Osteoblast (primary cell): ENCODE results near the gene VCL. TPM values are rescaled to one million over a fixed set of nuclear protein-coding genes. Genes with fewer than 3 reads are reported as not detected.
"Not testable (repeated sequence)": the region's sequence is repeated elsewhere in the genome, so short reads cannot be mapped to it uniquely, and the experiment has no call there.

ENCODE experiments used
- DNase-seq: peaks from one replicate; pipeline ENCODE4 v3.0.0; 2011; ENCODE audit warnings: low spot score, mixed read lengths; ENCODE audit not compliant: insufficient read length; ENCODE audit errors: missing footprints
- H2AFZ ChIP-seq: 2 replicates; pipeline ENCODE4 v1.6.0; 2011; ENCODE audit warnings: mild to moderate bottlenecking, low read length
- H3K27ac ChIP-seq: 2 replicates; pipeline ENCODE4 v1.5.1; 2011; ENCODE audit warnings: mild to moderate bottlenecking, low read depth, low read length, moderate library complexity
- H3K27me3 ChIP-seq: 2 replicates; pipeline ENCODE4 v1.6.0; 2012; ENCODE audit warnings: mild to moderate bottlenecking, control low read depth, inconsistent platforms, low read length, moderate library complexity; ENCODE audit not compliant: insufficient read depth
- H3K36me3 ChIP-seq: 2 replicates; pipeline ENCODE4 v1.5.1; 2011; ENCODE audit warnings: mild to moderate bottlenecking, low read length, control low read depth, moderate library complexity; ENCODE audit not compliant: insufficient read depth
- H3K4me1 ChIP-seq: 2 replicates; pipeline ENCODE4 v1.5.1; 2011; ENCODE audit warnings: mild to moderate bottlenecking, low read length, control low read depth, moderate library complexity; ENCODE audit not compliant: insufficient read depth
- H3K4me2 ChIP-seq: 2 replicates; pipeline ENCODE4 v1.6.0; 2011; ENCODE audit warnings: mild to moderate bottlenecking, low read length; ENCODE audit not compliant: insufficient read depth
- H3K4me3 ChIP-seq: fragments of 200-600 bp; sonication (generic); 3 replicates; pipeline ENCODE4 v1.5.1; 2012; ENCODE audit warnings: mild to moderate bottlenecking, low read length, inconsistent platforms; ENCODE audit not compliant: insufficient read depth
- H3K79me2 ChIP-seq: 2 replicates; pipeline ENCODE4 v1.6.0; 2012; ENCODE audit warnings: mild to moderate bottlenecking, low read length, control low read depth, inconsistent platforms; ENCODE audit not compliant: insufficient read depth
- H3K9me3 ChIP-seq: 2 replicates; pipeline ENCODE4 v1.5.1; 2011; ENCODE audit warnings: low read depth, low read length, control low read depth
- H4K20me1 ChIP-seq: 2 replicates; pipeline ENCODE4 v1.6.0; 2012; ENCODE audit warnings: mild to moderate bottlenecking, low read length, control low read depth; ENCODE audit not compliant: insufficient read depth
- total RNA-seq: library from RNA; depleted of rRNA; stranded (reverse); fragments of >200 nt; gene quantifications from 2 replicates; pipeline ENCODE4 v1.2.3, GENCODE V29; 2012
- TF ChIP-seq, protein P1 (sequence below): IDR thresholded peaks from 2 replicates; pipeline ENCODE4 v1.5.1; 2011; ENCODE audit warnings: mild to moderate bottlenecking, low read depth, low read length, moderate library complexity; ENCODE audit errors: extremely low read depth

VCL gene
- total RNA-seq, 1 donor: 201 TPM

- no peak overlapping the region for H3K4me3 ChIP-seq
- H3K27me3 ChIP-seq: no peaks in the 10 kb centered on the region
- no peak for DNase-seq
- no peaks in the 10 kb centered on the region for H3K9me3 ChIP-seq
- no peak overlapping the region for H3K4me2 ChIP-seq
- peaks cover 92% of the 10 kb centered on the region for H3K79me2 ChIP-seq
- H3K36me3 ChIP-seq: peaks cover 3% of the 10 kb centered on the region
- no peak overlapping the region for H2AFZ ChIP-seq
- H4K20me1 ChIP-seq: peaks cover 90% of the 10 kb centered on the region
- H3K27ac ChIP-seq: no peak overlapping the region
- peaks cover 72% of the 10 kb centered on the region for H3K4me1 ChIP-seq
- TF ChIP-seq, protein P1, sequence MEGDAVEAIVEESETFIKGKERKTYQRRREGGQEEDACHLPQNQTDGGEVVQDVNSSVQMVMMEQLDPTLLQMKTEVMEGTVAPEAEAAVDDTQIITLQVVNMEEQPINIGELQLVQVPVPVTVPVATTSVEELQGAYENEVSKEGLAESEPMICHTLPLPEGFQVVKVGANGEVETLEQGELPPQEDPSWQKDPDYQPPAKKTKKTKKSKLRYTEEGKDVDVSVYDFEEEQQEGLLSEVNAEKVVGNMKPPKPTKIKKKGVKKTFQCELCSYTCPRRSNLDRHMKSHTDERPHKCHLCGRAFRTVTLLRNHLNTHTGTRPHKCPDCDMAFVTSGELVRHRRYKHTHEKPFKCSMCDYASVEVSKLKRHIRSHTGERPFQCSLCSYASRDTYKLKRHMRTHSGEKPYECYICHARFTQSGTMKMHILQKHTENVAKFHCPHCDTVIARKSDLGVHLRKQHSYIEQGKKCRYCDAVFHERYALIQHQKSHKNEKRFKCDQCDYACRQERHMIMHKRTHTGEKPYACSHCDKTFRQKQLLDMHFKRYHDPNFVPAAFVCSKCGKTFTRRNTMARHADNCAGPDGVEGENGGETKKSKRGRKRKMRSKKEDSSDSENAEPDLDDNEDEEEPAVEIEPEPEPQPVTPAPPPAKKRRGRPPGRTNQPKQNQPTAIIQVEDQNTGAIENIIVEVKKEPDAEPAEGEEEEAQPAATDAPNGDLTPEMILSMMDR: no peak
Measured at GRCh38 chr10:74025380-74025978, 27.6 kb downstream of the VCL start.

DNA sequence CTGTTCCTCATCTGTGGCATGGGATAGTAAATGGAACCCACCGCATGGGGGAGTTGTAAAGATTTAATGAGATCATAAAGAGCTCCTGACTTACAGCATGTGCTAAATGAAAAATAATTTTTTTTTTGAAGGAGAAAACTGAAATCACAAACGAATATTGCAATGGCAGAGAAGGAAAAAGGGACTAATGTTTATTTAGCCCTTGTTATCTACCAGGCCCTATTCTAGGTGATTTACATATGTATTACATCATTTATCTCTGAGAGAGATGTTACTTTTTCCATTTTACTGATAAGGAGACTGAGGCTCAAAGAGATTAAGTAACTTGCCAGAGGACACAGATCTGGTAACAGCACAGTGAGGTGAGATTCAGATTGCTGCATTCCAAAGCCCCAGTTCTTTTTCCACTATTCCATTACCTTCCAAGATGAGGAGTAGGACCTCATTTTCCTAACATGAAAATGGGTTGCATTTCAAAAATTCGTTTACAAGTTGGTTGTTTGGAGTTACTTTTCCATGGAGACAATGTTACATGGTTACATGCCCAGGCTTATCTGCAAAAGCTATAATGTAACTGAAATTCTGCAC is 28.6 kb downstream of the VCL start:
- TF ChIP-seq, protein P1: no peak
- no peaks in the 10 kb centered on the region for H3K9me3 ChIP-seq
- peaks cover 91% of the 10 kb centered on the region for H4K20me1 ChIP-seq
- peaks cover 92% of the 10 kb centered on the region for H3K79me2 ChIP-seq
- peak overlapping the region; percentile 56 for H3K27ac ChIP-seq
- peaks cover 7% of the 10 kb centered on the region for H3K36me3 ChIP-seq
- H3K27me3 ChIP-seq: no peaks in the 10 kb centered on the region
- no peak for DNase-seq
- no peak overlapping the region for H2AFZ ChIP-seq
- H3K4me2 ChIP-seq: peak overlapping the region; percentile 13
- H3K4me3 ChIP-seq: no peak overlapping the region
- peaks cover 63% of the 10 kb centered on the region for H3K4me1 ChIP-seq

- H3K36me3 ChIP-seq: peaks cover 7% of the 10 kb centered on the region
- H4K20me1 ChIP-seq: peaks cover 81% of the 10 kb centered on the region
- DNase-seq: peak; percentile 18
- no peak overlapping the region for H3K4me2 ChIP-seq
- TF ChIP-seq, protein P1: no peak
- no peaks in the 10 kb centered on the region for H3K27me3 ChIP-seq
- no peak overlapping the region for H2AFZ ChIP-seq
- peaks cover 56% of the 10 kb centered on the region for H3K4me1 ChIP-seq
- no peak overlapping the region for H3K4me3 ChIP-seq
- peak overlapping the region; percentile 56 for H3K27ac ChIP-seq
- H3K79me2 ChIP-seq: peaks cover 90% of the 10 kb centered on the region
- H3K9me3 ChIP-seq: no peaks in the 10 kb centered on the region
Measured at GRCh38 chr10:74027702-74028101, 29.8 kb downstream of the VCL start.

DNA sequence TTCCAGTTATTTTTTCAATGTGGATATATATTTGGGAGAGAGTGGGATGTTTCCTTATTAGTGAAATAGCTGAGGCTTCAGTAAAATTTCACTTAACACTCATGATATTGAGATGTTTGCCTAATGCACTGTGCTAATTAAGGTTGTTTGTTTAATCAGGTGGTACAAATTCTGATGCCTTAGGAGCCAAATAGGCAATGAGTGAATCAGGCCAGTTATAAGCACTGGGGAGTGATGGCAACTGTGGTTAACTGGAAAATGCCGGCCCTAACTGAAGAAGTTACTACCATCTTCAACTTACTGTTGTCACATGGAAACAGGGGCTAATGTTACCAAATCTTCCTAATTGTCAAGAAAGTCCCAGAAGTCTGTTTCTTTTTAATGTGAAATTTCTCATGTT is 32.0 kb downstream of the VCL start:
- H3K4me3 ChIP-seq: no peak overlapping the region
- H2AFZ ChIP-seq: no peak overlapping the region
- H4K20me1 ChIP-seq: peaks cover 82% of the 10 kb centered on the region
- no peaks in the 10 kb centered on the region for H3K9me3 ChIP-seq
- H3K27me3 ChIP-seq: no peaks in the 10 kb centered on the region
- no peak overlapping the region for H3K4me2 ChIP-seq
- TF ChIP-seq, protein P1: no peak
- peaks cover 90% of the 10 kb centered on the region for H3K79me2 ChIP-seq
- H3K27ac ChIP-seq: peak overlapping the region; percentile 14
- DNase-seq: no peak
- peaks cover 45% of the 10 kb centered on the region for H3K4me1 ChIP-seq
- H3K36me3 ChIP-seq: peaks cover 3% of the 10 kb centered on the region

- not testable (repeated sequence) for H3K4me3 ChIP-seq, H3K27ac ChIP-seq, DNase-seq, H2AFZ ChIP-seq, H3K4me2 ChIP-seq, H3K27me3 ChIP-seq, H3K9me3 ChIP-seq
- H3K36me3 ChIP-seq: peaks cover 11% of the 10 kb centered on the region
- H4K20me1 ChIP-seq: peaks cover 72% of the 10 kb centered on the region
- H3K79me2 ChIP-seq: peaks cover 87% of the 10 kb centered on the region
- peaks cover 34% of the 10 kb centered on the region for H3K4me1 ChIP-seq
Measured at GRCh38 chr10:74032208-74032607, 34.3 kb downstream of the VCL start.
